Parathyroid adenoma (tissue), 2 donors: ENCODE data around the gene GLB1L.

Source experiments
- H2AFZ ChIP-seq: fragments of 300-600 bp; sonication (generic); one replicate; pipeline ENCODE4 v1.7.0; 2017; ENCODE audit warnings: antibody characterized with exemption, mild to moderate bottlenecking
- H3K27ac ChIP-seq: fragments of 300-600 bp; sonication (generic); one replicate; pipeline ENCODE4 v1.7.0; 2017
- H3K27me3 ChIP-seq: fragments of 300-600 bp; sonication (generic); one replicate; pipeline ENCODE4 v1.7.0; 2017; ENCODE audit warnings: low read length; ENCODE audit not compliant: control insufficient read depth, insufficient read depth
- H3K36me3 ChIP-seq: fragments of 300-600 bp; sonication (generic); one replicate; pipeline ENCODE4 v1.7.0; 2017; ENCODE audit warnings: low read length; ENCODE audit not compliant: control insufficient read depth, insufficient read depth
- H3K4me1 ChIP-seq: fragments of 300-600 bp; sonication (generic); one replicate; pipeline ENCODE4 v1.7.0; 2017; ENCODE audit warnings: control low read depth
- H3K4me2 ChIP-seq: fragments of 300-600 bp; sonication (generic); one replicate; pipeline ENCODE4 v1.7.0; 2017; ENCODE audit warnings: low read length
- H3K4me3 ChIP-seq: fragments of 300-600 bp; sonication (generic); one replicate; pipeline ENCODE4 v1.7.0; 2017; ENCODE audit warnings: low read depth, low read length
- H3K79me2 ChIP-seq: fragments of 300-600 bp; sonication (generic); one replicate; pipeline ENCODE4 v1.7.0; 2017; ENCODE audit warnings: control low read depth
- H3K9ac ChIP-seq: fragments of 300-600 bp; sonication (generic); one replicate; pipeline ENCODE4 v1.7.0; 2017; ENCODE audit warnings: mild to moderate bottlenecking
- H3K9me3 ChIP-seq: fragments of 300-600 bp; sonication (generic); one replicate; pipeline ENCODE4 v1.7.0; 2017; ENCODE audit warnings: low read length; ENCODE audit not compliant: control insufficient read depth
- CTCF ChIP-seq: fragments of 300-600 bp; sonication (generic); IDR thresholded peaks from one replicate; pipeline ENCODE4 v1.7.0; 2017; ENCODE audit warnings: antibody characterized with exemption, mild to moderate bottlenecking
- donor health status: primary hyperparathyroidism.

Gene GLB1L

GRCh38 chr2:219248845-219249202 lies 3.6 kb upstream of the GLB1L start:
- H3K4me2 ChIP-seq: no peak overlapping the region
- no peak for TF ChIP-seq CTCF
- peak overlapping the region; percentile 74 for H3K27ac ChIP-seq
- no peak overlapping the region for H2AFZ ChIP-seq
- peaks cover 2% of the 10 kb centered on the region for H3K79me2 ChIP-seq
- no peaks in the 10 kb centered on the region for H3K36me3 ChIP-seq
- H3K27me3 ChIP-seq: no peaks in the 10 kb centered on the region
- no peak overlapping the region for H3K4me3 ChIP-seq
- H3K9ac ChIP-seq: no peak overlapping the region
- peaks cover 28% of the 10 kb centered on the region for H3K4me1 ChIP-seq
- H3K9me3 ChIP-seq: no peaks in the 10 kb centered on the region

GRCh38 chr2:219247678-219248642 lies 2.7 kb upstream of the GLB1L start:
- H3K27ac ChIP-seq: no peak overlapping the region
- no peak overlapping the region for H2AFZ ChIP-seq
- no peak for TF ChIP-seq CTCF
- peaks cover 30% of the 10 kb centered on the region for H3K4me1 ChIP-seq
- no peaks in the 10 kb centered on the region for H3K79me2 ChIP-seq
- no peak overlapping the region for H3K9ac ChIP-seq
- no peak overlapping the region for H3K4me2 ChIP-seq
- H3K9me3 ChIP-seq: no peaks in the 10 kb centered on the region
- H3K4me3 ChIP-seq: no peak overlapping the region
- no peaks in the 10 kb centered on the region for H3K36me3 ChIP-seq
- no peaks in the 10 kb centered on the region for H3K27me3 ChIP-seq

- H3K9ac ChIP-seq: no peak overlapping the region
Observed at GRCh38 chr2:219246559-219246958, 1.3 kb upstream of the GLB1L start.

GRCh38 chr2:219245899-219246230 lies 621 bp upstream of the GLB1L start:
- peaks cover 25% of the 10 kb centered on the region for H3K4me1 ChIP-seq

More at GRCh38 chr2:219246559-219246958, 1.3 kb upstream of the GLB1L start:
- H3K27me3 ChIP-seq: no peaks in the 10 kb centered on the region
- TF ChIP-seq CTCF: no peak
- no peak overlapping the region for H2AFZ ChIP-seq
- H3K4me2 ChIP-seq: no peak overlapping the region
- H3K4me1 ChIP-seq: peaks cover 25% of the 10 kb centered on the region
- H3K9me3 ChIP-seq: no peaks in the 10 kb centered on the region
- H3K27ac ChIP-seq: no peak overlapping the region
- no peak overlapping the region for H3K4me3 ChIP-seq
- no peaks in the 10 kb centered on the region for H3K79me2 ChIP-seq
- H3K36me3 ChIP-seq: no peaks in the 10 kb centered on the region

More at GRCh38 chr2:219245899-219246230, 621 bp upstream of the GLB1L start:
- Histone ChIP-seq H3K36me3 (no peaks in the 10 kb centered on the region), H3K27me3 (no peaks in the 10 kb centered on the region), H3K27ac (peak overlapping the region; percentile 89), H3K9me3 (no peaks in the 10 kb centered on the region), H3K4me3 (peak overlapping the region; percentile 91), H3K4me2 (peak overlapping the region; percentile 89), H3K79me2 (no peaks in the 10 kb centered on the region), H2AFZ (peak overlapping the region; percentile 85), H3K9ac (peak overlapping the region; percentile 20)
- no peak for TF ChIP-seq CTCF
